ENCODE data around the gene CHST3.
A peak's percentile ranks its signal among the peaks of the same experiment; 100 is the strongest.

CHST3 gene

GRCh38 chr10:72038458-72039001, 74.3 kb downstream of the CHST3 start:
- DNase-seq (ENCODE audit: low read depth, low spot score): no peak
- no peak overlapping the region for H3K4me3 ChIP-seq (ENCODE audit: low read length)

GRCh38 chr10:72039377-72039776, 75.2 kb downstream of the CHST3 start:
- no peak overlapping the region for H3K4me3 ChIP-seq (ENCODE audit: low read length)
- DNase-seq (ENCODE audit: low read depth, low spot score): peak; percentile 60

GRCh38 chr10:72041491-72041890, 77.3 kb downstream of the CHST3 start:
- DNase-seq (ENCODE audit: low read depth, low spot score): no peak

GRCh38 chr10:72043016-72043834, 79.0 kb downstream of the CHST3 start:
- DNase-seq (ENCODE audit: low read depth, low spot score): no peak
- no peak overlapping the region for H3K4me3 ChIP-seq (ENCODE audit: low read length)

More at GRCh38 chr10:72041491-72041890, 77.3 kb downstream of the CHST3 start:
- H3K4me3 ChIP-seq (ENCODE audit: low read length): no peak overlapping the region

GRCh38 chr10:72044417-72045041, 80.3 kb downstream of the CHST3 start:
- H3K4me3 ChIP-seq (ENCODE audit: low read length): no peak overlapping the region
- no peak for DNase-seq (ENCODE audit: low read depth, low spot score)

GRCh38 chr10:72045586-72045985, 81.4 kb downstream of the CHST3 start:
- DNase-seq (ENCODE audit: low read depth, low spot score): peak; percentile 45
- H3K4me3 ChIP-seq (ENCODE audit: low read length): no peak overlapping the region

GRCh38 chr10:72048450-72049124, 84.4 kb downstream of the CHST3 start:
- DNase-seq (ENCODE audit: low read depth, low spot score): peak; percentile 92
- H3K4me3 ChIP-seq (ENCODE audit: low read length): no peak overlapping the region

GRCh38 chr10:72049472-72049871, 85.3 kb downstream of the CHST3 start:
- H3K4me3 ChIP-seq (ENCODE audit: low read length): no peak overlapping the region
- no peak for DNase-seq (ENCODE audit: low read depth, low spot score)

GRCh38 chr10:72049969-72050781, 86.0 kb downstream of the CHST3 start:
- DNase-seq (ENCODE audit: low read depth, low spot score): peak; percentile 35

GRCh38 chr10:72050873-72051272, 86.7 kb downstream of the CHST3 start:
- no peak overlapping the region for H3K4me3 ChIP-seq (ENCODE audit: low read length)
- no peak for DNase-seq (ENCODE audit: low read depth, low spot score)

More at GRCh38 chr10:72049969-72050781, 86.0 kb downstream of the CHST3 start:
- no peak overlapping the region for H3K4me3 ChIP-seq (ENCODE audit: low read length)

GRCh38 chr10:72053690-72054089, 89.5 kb downstream of the CHST3 start:
- no peak for DNase-seq (ENCODE audit: low read depth, low spot score)
- H3K4me3 ChIP-seq (ENCODE audit: low read length): no peak overlapping the region

GRCh38 chr10:72056113-72056512, 91.9 kb downstream of the CHST3 start:
- no peak for DNase-seq (ENCODE audit: low read depth, low spot score)
- H3K4me3 ChIP-seq (ENCODE audit: low read length): no peak overlapping the region

- no peak overlapping the region for H3K4me3 ChIP-seq (ENCODE audit: low read length)
- no peak for DNase-seq (ENCODE audit: low read depth, low spot score)
Observed at GRCh38 chr10:72056932-72057751, 92.9 kb downstream of the CHST3 start.

- DNase-seq (ENCODE audit: low read depth, low spot score): no peak
- no peak overlapping the region for H3K4me3 ChIP-seq (ENCODE audit: low read length)
Observed at GRCh38 chr10:72058347-72058898, 94.2 kb downstream of the CHST3 start.

- no peak for DNase-seq (ENCODE audit: low read depth, low spot score)
- H3K4me3 ChIP-seq (ENCODE audit: low read length): no peak overlapping the region
Observed at GRCh38 chr10:72058989-72059842, 95.0 kb downstream of the CHST3 start.

- DNase-seq (ENCODE audit: low read depth, low spot score): no peak
- H3K4me3 ChIP-seq (ENCODE audit: low read length): no peak overlapping the region
Observed at GRCh38 chr10:72059843-72060822, 95.9 kb downstream of the CHST3 start.

Data from Jurkat, Clone E6-1 (cell line).